HCT116 (cell line): ENCODE data around the gene KRT12. TPM values are rescaled to one million over a fixed set of nuclear protein-coding genes. Genes with fewer than 3 reads are reported as not detected.
"Not testable (repeated sequence)": the region's sequence is repeated elsewhere in the genome, so short reads cannot be mapped to it uniquely, and the experiment has no call there.

Source experiments
- ATAC-seq: fragments of 200-7000 bp; cut with Tn5 transposase; 2 replicates; pipeline ENCODE4 v1.9.1; 2020; ENCODE audit warnings: mild to moderate bottlenecking, moderate library complexity
- BruUV-seq: library from RNA; stranded (reverse); fragments of 400-500 nt; replicated peaks from 2 replicates; lab custom pipeline; 2021; lab: Mats Ljungman, UMichigan
- CTCF ChIA-PET: fragments of 300-600 bp; sonication (Branson Sonifier 250); formaldehyde crosslinking; loops from one replicate; lab custom pipeline; 2021; ENCODE audit warnings: antibody characterized with exemption; lab: Charles Lee
- POLR2A ChIA-PET: fragments of 300-600, 350-600 bp; sonication (Branson Sonifier 250); formaldehyde crosslinking; loops from one replicate; lab custom pipeline; 2021; ENCODE audit warnings: antibody characterized with exemption; lab: Charles Lee
- RAD21 ChIA-PET, 2 experiments: fragments of 300-600 bp; sonication (Branson Sonifier 250); formaldehyde crosslinking; loops; one replicate each; lab custom pipeline; 2023; ENCODE audit warnings: low total read pairs in 2 of 2; ENCODE audit not compliant: uncharacterized antibody in 2 of 2, unreplicated experiment in 2 of 2, low non-redundant PET in 1 of 2; lab: Charles Lee
- DNase-seq: peaks from one replicate; pipeline ENCODE4 v3.0.0-alpha.2; 2010; ENCODE audit warnings: low read depth, low spot score
- H2AFZ ChIP-seq: fragments of 200-600 bp; shearing (Covaris generic), sonication (generic); 2 replicates; pipeline ENCODE4 v1.6.1; 2017; ENCODE audit warnings: low read depth, mixed run types, mixed read lengths, antibody characterized with exemption, low read length; ENCODE audit not compliant: poor library complexity, severe bottlenecking
- H3K27ac ChIP-seq: 2 replicates; pipeline ENCODE4 v1.5.1; 2012; ENCODE audit warnings: low read depth, low read length
- H3K27me3 ChIP-seq: fragments of 200-600 bp; sonication (generic); 2 replicates; pipeline ENCODE4 v1.6.1; 2016; ENCODE audit warnings: mixed run types, low read length, mixed read lengths; ENCODE audit not compliant: insufficient read depth
- H3K36me3 ChIP-seq, 2 experiments: fragments of 200-500 bp in 1 of 2; fragments of 200-600 bp in 1 of 2; sonication (Bioruptor generic) in 1 of 2; sonication (generic) in 1 of 2; 2 replicates each; pipeline versions ENCODE4 v1.5.1 to v1.6.1; 2014 to 2016; ENCODE audit warnings: low read length in 2 of 2, inconsistent platforms in 1 of 2, mixed read lengths in 1 of 2, mixed run types in 1 of 2; ENCODE audit not compliant: insufficient read depth in 2 of 2, control insufficient read depth in 1 of 2
- H3K4me1 ChIP-seq, 2 experiments: fragments of 200-600 bp in 1 of 2; sonication (generic) in 1 of 2; 2 replicates each; pipeline versions ENCODE4 v1.5.1 to v1.6.1; 2012 to 2017; ENCODE audit warnings: low read length in 2 of 2, inconsistent platforms in 1 of 2, mild to moderate bottlenecking in 1 of 2, mixed read lengths in 1 of 2, mixed run types in 1 of 2, moderate library complexity in 1 of 2; ENCODE audit not compliant: insufficient read depth in 2 of 2, control insufficient read depth in 1 of 2
- H3K4me2 ChIP-seq: fragments of 200-600 bp; sonication (generic); 2 replicates; pipeline ENCODE4 v1.6.1; 2017; ENCODE audit warnings: mixed run types, low read length, mixed read lengths
- H3K4me3 ChIP-seq, 2 experiments: fragments of 200-600 bp in 1 of 2; sonication (generic) in 1 of 2; replicated peaks in 1 of 2; 2 replicates each; pipeline ENCODE4 v1.5.1; 2011 to 2016; ENCODE audit warnings: low read length in 2 of 2, control low read depth in 1 of 2, low read depth in 1 of 2, mild to moderate bottlenecking in 1 of 2, mixed read lengths in 1 of 2, mixed run types in 1 of 2
- H3K79me2 ChIP-seq: fragments of 200-600 bp; sonication (generic); 2 replicates; pipeline ENCODE4 v1.6.1; 2017; ENCODE audit warnings: mild to moderate bottlenecking, mixed run types, low read length, moderate library complexity, mixed read lengths; ENCODE audit not compliant: insufficient read depth
- H3K9ac ChIP-seq: fragments of 200-600 bp; sonication (generic); 2 replicates; pipeline ENCODE4 v1.6.1; 2016; ENCODE audit warnings: low read length, mixed read lengths
- H3K9me2 ChIP-seq: fragments of 200-600 bp; sonication (generic), shearing (Covaris generic); 2 replicates; pipeline ENCODE4 v1.6.1; 2017; ENCODE audit warnings: mixed run types, mild to moderate bottlenecking, moderate library complexity; ENCODE audit not compliant: insufficient read depth
- H3K9me3 ChIP-seq, 2 experiments: fragments of 200-500 bp in 1 of 2; fragments of 200-600 bp in 1 of 2; sonication (Bioruptor generic) in 1 of 2; sonication (generic) in 1 of 2; 2 replicates each; pipeline ENCODE4 v1.6.1; 2014 to 2017; ENCODE audit warnings: low read length in 2 of 2, mixed read lengths in 2 of 2, inconsistent platforms in 1 of 2, low read depth in 1 of 2, mild to moderate bottlenecking in 1 of 2, mixed run types in 1 of 2, moderate library complexity in 1 of 2; ENCODE audit not compliant: control insufficient read depth in 1 of 2, insufficient read depth in 1 of 2
- H4K20me1 ChIP-seq: fragments of 200-600 bp; sonication (generic), shearing (Covaris generic); 2 replicates; pipeline ENCODE4 v1.6.1; 2017; ENCODE audit warnings: mixed run types, mild to moderate bottlenecking, moderate library complexity; ENCODE audit not compliant: insufficient read depth
- CEBPB ChIP-seq: IDR thresholded peaks from 2 replicates; pipeline ENCODE4 v1.6.1; 2012; ENCODE audit warnings: low read depth
- SP1 ChIP-seq: IDR thresholded peaks from 2 replicates; pipeline ENCODE4 v1.6.1; 2012; ENCODE audit warnings: low read depth
- TCF7L2 ChIP-seq: IDR thresholded peaks from 2 replicates; pipeline ENCODE4 v1.7.0; 2011; ENCODE audit warnings: borderline replicate concordance, inconsistent platforms; ENCODE audit not compliant: insufficient read depth, insufficient read length; ENCODE audit errors: extremely low read depth
- ZFX ChIP-seq: fragments of 450-650 bp; IDR thresholded peaks from 2 replicates; pipeline ENCODE4 v1.6.1; 2017
- intact Hi-C: fragments of 100-400 bp; cut with micrococcal nuclease; formaldehyde crosslinking; loops from 2 replicates; pipeline ENCODE4 v1.10.0; 2022
- total RNA-seq: library from RNA; stranded (reverse); gene quantifications from one replicate; pipeline ENCODE4 v1.2.1, GENCODE V29; 2021; ENCODE audit not compliant: unreplicated experiment

Gene KRT12
- total RNA-seq, 1 experiment from 2014 or later = not detected

GRCh38 chr17:40859536-40859935, 7.5 kb downstream of the KRT12 start:
- H3K27me3 ChIP-seq = no peaks in the 10 kb centered on the region
- POLR2A ChIA-PET = no interaction called here
- intact Hi-C loops = no loop called here
- no peaks in the 10 kb centered on the region for H4K20me1 ChIP-seq
- H2AFZ ChIP-seq = no peak overlapping the region
- no TSS peak for BruUV-seq
- DNase-seq (no peak), ATAC-seq (no peak)
- peaks cover 0 to 3% of the 10 kb centered on the region in 2 experiments; a peak in 1 of 4 replicates for H3K36me3 ChIP-seq
- no peaks in the 10 kb centered on the region for H3K9me2 ChIP-seq
- no peak overlapping the region for H3K27ac ChIP-seq
- H3K4me3 ChIP-seq = no peak overlapping the region
- CTCF ChIA-PET = interaction anchor here (1.1 to 1.6 kb wide), 4 partner anchors 244 to 806 kb away, joined by 3 to 7 read pairs (median 3); no protein-coding TSS in a partner anchor
- H3K9ac ChIP-seq = no peak overlapping the region
- no peak overlapping the region for H3K4me2 ChIP-seq
- TF ChIP-seq TCF7L2 = no peak
- TF ChIP-seq ZFX = no peak
- TF ChIP-seq CEBPB = no peak
- TF ChIP-seq SP1 = no peak
- H3K9me3 ChIP-seq = peaks cover 0 to 5% of the 10 kb centered on the region in 2 experiments; a peak in 1 of 4 replicates
- RAD21 ChIA-PET = no interaction called here
- H3K4me1 ChIP-seq = peaks cover 6 to 28% of the 10 kb centered on the region in 2 experiments
- H3K79me2 ChIP-seq = no peaks in the 10 kb centered on the region

- intact Hi-C loops = not testable (repeated sequence)
- CTCF ChIA-PET = interaction anchor here (1.1 to 4.3 kb wide), 5 partner anchors 44 to 807 kb away, joined by 3 to 17 read pairs (median 3); no protein-coding TSS in a partner anchor
These were observed 8.4 kb downstream of the KRT12 start for GRCh38 chr17:40858667-40859066.

More at GRCh38 chr17:40858667-40859066, 8.4 kb downstream of the KRT12 start:
- H3K27ac ChIP-seq, H3K79me2 ChIP-seq, H2AFZ ChIP-seq, H3K9me3 ChIP-seq, H3K4me3 ChIP-seq, H3K9ac ChIP-seq, H3K27me3 ChIP-seq, ATAC-seq, H4K20me1 ChIP-seq, H3K4me2 ChIP-seq, BruUV-seq, H3K36me3 ChIP-seq, DNase-seq, H3K9me2 ChIP-seq: not testable (repeated sequence)
- ChIA-PET POLR2A (interaction anchor here (1.6 kb wide), 1 partner anchor 44 kb away, joined by 3 read pairs; no protein-coding TSS in a partner anchor), RAD21 (interaction anchor here in 1 of 2 experiments (2.2 kb wide), 1 partner anchor 690 kb away, joined by 6 read pairs; no protein-coding TSS in a partner anchor)
- peaks cover 11 to 37% of the 10 kb centered on the region in 2 experiments for H3K4me1 ChIP-seq
